Smooth muscle cell (in vitro differentiated cells): ENCODE data around the gene CRISPLD2. TPM values are rescaled to one million over a fixed set of nuclear protein-coding genes. Genes with fewer than 3 reads are reported as not detected.

Experiments used
- DNase-seq: peaks from one replicate; lab custom pipeline; 2025; ENCODE audit not compliant: unreplicated experiment; lab: John Stamatoyannopoulos, UW
- H2AFZ ChIP-seq: fragments of 200-600 bp; sonication (generic); 2 replicates; pipeline ENCODE4 v1.6.0; 2016; ENCODE audit warnings: antibody characterized with exemption, low read depth, mild to moderate bottlenecking
- H3F3A ChIP-seq: fragments of 200-600 bp; sonication (generic); 2 replicates; pipeline ENCODE4 v1.6.0; 2017; ENCODE audit warnings: antibody characterized with exemption, low read depth
- H3K27ac ChIP-seq: fragments of 200-600 bp; sonication (generic); 2 replicates; pipeline ENCODE4 v1.5.1; 2016; ENCODE audit warnings: low read depth, mild to moderate bottlenecking
- H3K27me3 ChIP-seq: fragments of 200-600 bp; sonication (generic); 2 replicates; pipeline ENCODE4 v1.6.1; 2016; ENCODE audit warnings: low read depth, mild to moderate bottlenecking
- H3K36me3 ChIP-seq: fragments of 200-600 bp; sonication (generic); 2 replicates; pipeline ENCODE4 v1.5.1; 2016; ENCODE audit warnings: low read depth
- H3K4me1 ChIP-seq: fragments of 200-600 bp; sonication (generic); 2 replicates; pipeline ENCODE4 v1.5.1; 2016; ENCODE audit warnings: low read depth
- H3K4me2 ChIP-seq: fragments of 200-600 bp; sonication (generic); 2 replicates; pipeline ENCODE4 v1.6.0; 2016; ENCODE audit warnings: mild to moderate bottlenecking
- H3K4me3 ChIP-seq: fragments of 200-600 bp; sonication (generic); 2 replicates; pipeline ENCODE4 v1.5.1; 2016; ENCODE audit warnings: mild to moderate bottlenecking
- H3K79me2 ChIP-seq: fragments of 200-600 bp; sonication (generic); 2 replicates; pipeline ENCODE4 v1.6.0; 2016; ENCODE audit warnings: low read depth, mild to moderate bottlenecking
- H3K9ac ChIP-seq: fragments of 200-600 bp; sonication (generic); 2 replicates; pipeline ENCODE4 v1.6.0; 2016; ENCODE audit warnings: low read depth
- H3K9me3 ChIP-seq: fragments of 200-600 bp; sonication (generic); replicated peaks from 2 replicates; pipeline ENCODE4 v1.5.1; 2016; ENCODE audit warnings: low read depth
- H4K20me1 ChIP-seq: fragments of 200-600 bp; sonication (generic); 2 replicates; pipeline ENCODE4 v1.6.0; 2016; ENCODE audit warnings: low read depth
- WGBS: methylation state at CpG from one replicate; pipeline ENCODE4 v1.1.7; 2016; ENCODE audit warnings: low lambda C conversion rate; 5-methylcytosine and 5-hydroxymethylcytosine counted together
- polyA plus RNA-seq: library from polyadenylated mRNA; unstranded; fragments of >200 nt; fragmentation: Nextera tagmentation; extraction: Ambion mirVana; gene quantifications from 2 replicates; pipeline ENCODE4 v1.2.1, GENCODE V29; 2016
- total RNA-seq: library from RNA; depleted of rRNA; stranded (reverse); fragments of >200 nt; gene quantifications from 2 replicates; pipeline ENCODE4 v1.2.3, GENCODE V29; 2014
- TF ChIP-seq, protein P1 (sequence below): fragments of 200-600 bp; sonication (generic); IDR thresholded peaks from 2 replicates; pipeline ENCODE4 v1.5.1; 2017; ENCODE audit warnings: borderline replicate concordance, mild to moderate bottlenecking, antibody characterized with exemption; ENCODE audit not compliant: insufficient read depth, poor library complexity, severe bottlenecking

Gene CRISPLD2
- total and polyA plus RNA-seq, 2 experiments from 2014 or later: 63.1 to 105 TPM

DNA sequence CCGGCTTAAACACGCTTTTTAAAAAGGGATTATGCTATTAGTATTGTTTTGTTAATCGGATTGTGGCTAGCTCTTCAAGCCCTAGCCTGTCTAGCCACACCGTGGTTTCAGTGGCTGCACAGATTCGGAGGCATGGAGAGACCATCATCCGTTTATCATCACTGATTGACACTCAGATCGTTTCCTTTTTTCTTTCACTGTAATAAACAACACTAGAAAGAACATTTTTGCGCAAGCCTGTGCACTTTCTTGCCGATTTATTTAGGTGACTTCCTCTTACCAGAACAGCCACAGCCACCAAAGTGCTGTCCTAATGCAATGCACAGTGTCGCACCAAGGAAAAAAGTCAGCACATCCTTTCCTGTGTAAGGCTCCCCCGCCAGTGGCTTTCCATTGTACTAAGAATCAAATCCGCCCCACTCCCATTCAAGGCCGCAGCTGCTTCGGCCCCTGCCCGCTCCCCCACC lies 78.2 kb downstream of the CRISPLD2 start:
- H3K36me3 ChIP-seq: no peaks in the 10 kb centered on the region
- no peak overlapping the region for H3K9ac ChIP-seq
- H2AFZ ChIP-seq: no peak overlapping the region
- DNase-seq: no peak
- no peak overlapping the region for H3K4me3 ChIP-seq
- H4K20me1 ChIP-seq: no peaks in the 10 kb centered on the region
- no peaks in the 10 kb centered on the region for H3F3A ChIP-seq
- no peaks in the 10 kb centered on the region for H3K79me2 ChIP-seq
- no peaks in the 10 kb centered on the region for H3K27me3 ChIP-seq
- H3K4me1 ChIP-seq: no peaks in the 10 kb centered on the region
- WGBS: 93% methylated on average over 15 of the region's 15 CpGs
- H3K4me2 ChIP-seq: no peak overlapping the region
- no peaks in the 10 kb centered on the region for H3K9me3 ChIP-seq
- no peak overlapping the region for H3K27ac ChIP-seq
- TF ChIP-seq, protein P1, sequence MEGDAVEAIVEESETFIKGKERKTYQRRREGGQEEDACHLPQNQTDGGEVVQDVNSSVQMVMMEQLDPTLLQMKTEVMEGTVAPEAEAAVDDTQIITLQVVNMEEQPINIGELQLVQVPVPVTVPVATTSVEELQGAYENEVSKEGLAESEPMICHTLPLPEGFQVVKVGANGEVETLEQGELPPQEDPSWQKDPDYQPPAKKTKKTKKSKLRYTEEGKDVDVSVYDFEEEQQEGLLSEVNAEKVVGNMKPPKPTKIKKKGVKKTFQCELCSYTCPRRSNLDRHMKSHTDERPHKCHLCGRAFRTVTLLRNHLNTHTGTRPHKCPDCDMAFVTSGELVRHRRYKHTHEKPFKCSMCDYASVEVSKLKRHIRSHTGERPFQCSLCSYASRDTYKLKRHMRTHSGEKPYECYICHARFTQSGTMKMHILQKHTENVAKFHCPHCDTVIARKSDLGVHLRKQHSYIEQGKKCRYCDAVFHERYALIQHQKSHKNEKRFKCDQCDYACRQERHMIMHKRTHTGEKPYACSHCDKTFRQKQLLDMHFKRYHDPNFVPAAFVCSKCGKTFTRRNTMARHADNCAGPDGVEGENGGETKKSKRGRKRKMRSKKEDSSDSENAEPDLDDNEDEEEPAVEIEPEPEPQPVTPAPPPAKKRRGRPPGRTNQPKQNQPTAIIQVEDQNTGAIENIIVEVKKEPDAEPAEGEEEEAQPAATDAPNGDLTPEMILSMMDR: no peak

DNA sequence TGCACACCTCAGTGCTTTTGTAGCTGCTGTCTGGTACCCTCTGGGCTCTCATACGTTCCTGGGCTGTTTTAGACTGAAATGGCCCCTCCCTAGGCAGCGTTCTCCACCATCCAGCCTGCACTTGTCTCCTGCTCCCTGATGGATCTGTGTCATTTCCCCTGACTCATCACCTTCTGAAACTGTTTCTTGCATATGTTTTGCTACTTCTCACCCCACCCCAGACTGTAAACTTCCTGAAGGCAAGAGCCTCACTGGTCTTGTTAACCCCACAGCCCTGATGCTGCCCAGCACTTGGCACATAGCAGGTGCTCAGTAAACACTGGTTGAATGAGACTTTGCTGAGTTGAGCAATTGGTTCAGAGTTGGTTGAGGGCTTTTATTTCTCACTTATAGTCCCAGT lies 78.7 kb downstream of the CRISPLD2 start:
- Histone ChIP-seq H3K36me3 (no peaks in the 10 kb centered on the region), H3K9ac (no peak overlapping the region), H3K79me2 (no peaks in the 10 kb centered on the region), H4K20me1 (no peaks in the 10 kb centered on the region), H3K27me3 (no peaks in the 10 kb centered on the region), H3K4me2 (no peak overlapping the region), H3K9me3 (no peaks in the 10 kb centered on the region), H3K4me1 (no peaks in the 10 kb centered on the region), H2AFZ (no peak overlapping the region), H3K27ac (no peak overlapping the region), H3K4me3 (no peak overlapping the region), H3F3A (no peaks in the 10 kb centered on the region)
- WGBS: 86% methylated on average over 2 of the region's 2 CpGs
- TF ChIP-seq, protein P1: no peak
- no peak for DNase-seq

DNA sequence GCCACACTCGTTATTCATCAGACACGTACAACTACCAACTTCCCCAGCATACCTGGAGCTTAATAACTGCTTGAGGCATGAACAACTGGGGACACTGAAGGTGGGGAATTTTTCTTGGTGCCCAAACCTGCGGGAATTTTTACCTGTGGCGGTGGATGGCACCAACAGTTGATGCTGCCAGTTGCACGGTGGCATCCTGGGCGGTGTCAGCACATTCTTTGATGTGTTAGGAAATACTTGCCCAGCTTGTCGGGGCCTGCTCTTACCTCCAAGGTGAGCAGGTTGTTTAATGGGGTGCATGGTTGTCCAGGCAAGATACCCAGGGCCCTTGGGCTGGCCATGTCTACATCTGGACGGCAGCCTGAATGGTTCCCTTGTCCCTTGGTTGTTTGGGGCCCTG lies 79.6 kb downstream of the CRISPLD2 start:
- no peak overlapping the region for H3K9ac ChIP-seq
- H3K79me2 ChIP-seq: no peaks in the 10 kb centered on the region
- H3K36me3 ChIP-seq: no peaks in the 10 kb centered on the region
- no peak overlapping the region for H3K4me2 ChIP-seq
- no peaks in the 10 kb centered on the region for H3F3A ChIP-seq
- H3K27me3 ChIP-seq: no peaks in the 10 kb centered on the region
- H3K4me3 ChIP-seq: no peak overlapping the region
- no peak overlapping the region for H2AFZ ChIP-seq
- no peaks in the 10 kb centered on the region for H3K9me3 ChIP-seq
- TF ChIP-seq, protein P1: no peak
- no peaks in the 10 kb centered on the region for H4K20me1 ChIP-seq
- H3K27ac ChIP-seq: no peak overlapping the region
- H3K4me1 ChIP-seq: no peaks in the 10 kb centered on the region
- DNase-seq: no peak
- 96% methylated on average over 8 of the region's 8 CpGs for WGBS

GRCh38 chr16:84905965-84906460 lies 86.2 kb downstream of the CRISPLD2 start:
- Histone ChIP-seq H3K4me1 (no peaks in the 10 kb centered on the region), H3K9me3 (no peaks in the 10 kb centered on the region), H3K9ac (no peak overlapping the region), H3K27ac (no peak overlapping the region), H3F3A (peaks cover 11% of the 10 kb centered on the region), H3K27me3 (no peaks in the 10 kb centered on the region), H3K4me3 (no peak overlapping the region), H2AFZ (no peak overlapping the region), H3K4me2 (no peak overlapping the region), H4K20me1 (no peaks in the 10 kb centered on the region), H3K36me3 (no peaks in the 10 kb centered on the region), H3K79me2 (no peaks in the 10 kb centered on the region)
- 96% methylated on average over 9 of the region's 9 CpGs for WGBS
- TF ChIP-seq, protein P1: no peak
- DNase-seq: no peak
